GM23338 (cell line): ENCODE results near the gene TMED10. TPM values are rescaled to one million over a fixed set of nuclear protein-coding genes. Genes with fewer than 3 reads are reported as not detected.

Experiments
- ATAC-seq: fragments of 200-7000 bp; cut with Tn5 transposase; 3 replicates; pipeline ENCODE4 v1.9.1; 2020
- DNase-seq: peaks from one replicate; pipeline ENCODE4 v3.0.0-alpha.2; 2015; ENCODE audit warnings: low spot score
- H2AFZ ChIP-seq: fragments of 200-600 bp; sonication (generic); 2 replicates; pipeline ENCODE4 v1.8.0; 2016; ENCODE audit warnings: antibody characterized with exemption, mild to moderate bottlenecking, moderate library complexity
- H3F3A ChIP-seq: fragments of 200-600 bp; sonication (generic); replicated peaks from 2 replicates; pipeline ENCODE4 v1.8.0; 2017; ENCODE audit warnings: antibody characterized with exemption, mixed run types, low read depth
- H3K27ac ChIP-seq: fragments of 200-600 bp; sonication (generic); 2 replicates; pipeline ENCODE4 v1.6.1; 2016; ENCODE audit warnings: low read depth
- H3K27me3 ChIP-seq: fragments of 200-600 bp; sonication (generic); 2 replicates; pipeline ENCODE4 v1.8.0; 2016; ENCODE audit warnings: mild to moderate bottlenecking, mixed run types, moderate library complexity; ENCODE audit not compliant: insufficient read depth
- H3K36me3 ChIP-seq: fragments of 200-600 bp; sonication (generic); 2 replicates; pipeline ENCODE4 v1.8.0; 2016; ENCODE audit warnings: mild to moderate bottlenecking; ENCODE audit not compliant: insufficient read depth
- H3K4me1 ChIP-seq: fragments of 200-600 bp; sonication (generic); 2 replicates; pipeline ENCODE4 v1.8.0; 2016; ENCODE audit warnings: mild to moderate bottlenecking, moderate library complexity; ENCODE audit not compliant: insufficient read depth
- H3K4me2 ChIP-seq: fragments of 200-600 bp; sonication (generic); 2 replicates; pipeline ENCODE4 v1.7.1; 2017; ENCODE audit warnings: mixed run types
- H3K4me3 ChIP-seq: fragments of 200-600 bp; sonication (generic); 2 replicates; pipeline ENCODE4 v1.6.1; 2016; ENCODE audit warnings: mixed run types
- H3K79me2 ChIP-seq: fragments of 200-600 bp; sonication (generic); replicated peaks from 2 replicates; pipeline ENCODE4 v1.8.0; 2017; ENCODE audit warnings: mild to moderate bottlenecking; ENCODE audit not compliant: insufficient read depth
- H3K9me2 ChIP-seq: fragments of 200-600 bp; sonication (generic); 2 replicates; pipeline ENCODE4 v1.8.0; 2017; ENCODE audit not compliant: insufficient read depth
- H4K20me1 ChIP-seq: fragments of 200-600 bp; sonication (generic); replicated peaks from 2 replicates; pipeline ENCODE4 v1.8.0; 2017; ENCODE audit warnings: mild to moderate bottlenecking; ENCODE audit not compliant: insufficient read depth
- H3K27ac Mint-ChIP-seq: 2 replicates; pipeline ENCODE4 v1.8.0; 2020; ENCODE audit warnings: inconsistent platforms, mild to moderate bottlenecking, moderate library complexity, mixed read lengths
- H3K27me3 Mint-ChIP-seq: 3 replicates; pipeline ENCODE4 v1.8.0; 2022; ENCODE audit warnings: low read depth, mild to moderate bottlenecking, moderate library complexity, mixed read lengths, inconsistent platforms; ENCODE audit not compliant: insufficient read depth, poor library complexity
- H3K36me3 Mint-ChIP-seq: 3 replicates; pipeline ENCODE4 v1.8.0; 2021; ENCODE audit warnings: low read depth, mild to moderate bottlenecking, inconsistent platforms, moderate library complexity, mixed read lengths
- H3K4me1 Mint-ChIP-seq: 3 replicates; pipeline ENCODE4 v1.8.0; 2020; ENCODE audit warnings: mild to moderate bottlenecking, inconsistent platforms, mixed read lengths
- H3K4me3 Mint-ChIP-seq: 3 replicates; pipeline ENCODE4 v1.8.0; 2021; ENCODE audit warnings: moderate library complexity, mild to moderate bottlenecking, inconsistent platforms, mixed read lengths
- H3K9me3 Mint-ChIP-seq: 3 replicates; pipeline ENCODE4 v1.8.0; 2020; ENCODE audit warnings: moderate library complexity, mild to moderate bottlenecking, inconsistent platforms, mixed read lengths
- CTCF ChIP-seq, 2 experiments: fragments of 200-600 bp in 1 of 2; sonication (generic) in 1 of 2; conservative IDR thresholded peaks; 2 replicates each; pipeline versions ENCODE4 v1.5.1 to v1.6.1; 2016 to 2017; ENCODE audit warnings: antibody characterized with exemption in 2 of 2, low read depth in 2 of 2, mild to moderate bottlenecking in 2 of 2, moderate library complexity in 1 of 2
- ETS1 ChIP-seq: IDR thresholded peaks from 2 replicates; pipeline ENCODE4 v1.6.1; 2016; ENCODE audit warnings: antibody characterized with exemption
- EZH2 ChIP-seq: fragments of 200-600 bp; sonication (generic); IDR thresholded peaks from one replicate; pipeline ENCODE4 v1.8.0; 2017; ENCODE audit warnings: antibody characterized with exemption, mild to moderate bottlenecking, low read depth; ENCODE audit not compliant: unreplicated experiment
- EZH2phosphoT487 ChIP-seq: fragments of 200-600 bp; sonication (generic); IDR thresholded peaks from one replicate; pipeline ENCODE4 v1.8.1; 2018; ENCODE audit warnings: antibody characterized with exemption; ENCODE audit not compliant: unreplicated experiment
- JUNB ChIP-seq: IDR thresholded peaks from one replicate; pipeline ENCODE4 v1.6.1; 2016; ENCODE audit warnings: antibody characterized with exemption; ENCODE audit not compliant: unreplicated experiment
- NANOG ChIP-seq: IDR thresholded peaks from 2 replicates; pipeline ENCODE4 v1.6.1; 2016; ENCODE audit warnings: antibody characterized with exemption, borderline replicate concordance
- POLR2AphosphoS5 ChIP-seq: IDR thresholded peaks from 2 replicates; pipeline ENCODE4 v1.6.1; 2016; ENCODE audit warnings: antibody characterized with exemption, low read depth
- STAT1 ChIP-seq: IDR thresholded peaks from one replicate; pipeline ENCODE4 v1.6.1; 2016; ENCODE audit warnings: antibody characterized with exemption; ENCODE audit not compliant: unreplicated experiment
- ZNF331 ChIP-seq: fragments of 250-450 bp; sonication (Bioruptor Pico); IDR thresholded peaks from 2 replicates; pipeline ENCODE4 v1.5.0; 2020; ENCODE audit warnings: low read depth, mild to moderate bottlenecking, moderate library complexity
- ZNF462 ChIP-seq: fragments of 250-450 bp; sonication (Bioruptor Pico); IDR thresholded peaks from 2 replicates; pipeline ENCODE4 v1.5.0; 2020; ENCODE audit warnings: mild to moderate bottlenecking, moderate library complexity
- polyA plus RNA-seq: library from polyadenylated mRNA; unstranded; fragments of >200 nt; fragmentation: Nextera tagmentation; extraction: Ambion mirVana; gene quantifications from 2 replicates; pipeline ENCODE4 v1.2.1, GENCODE V29; 2016
- total RNA-seq: library from RNA; depleted of rRNA; stranded (reverse); fragments of >200 nt; shearing (Covaris generic); gene quantifications from 2 replicates; pipeline ENCODE4 v1.2.3, GENCODE V29; 2014

TMED10 gene
- total and polyA plus RNA-seq, 2 experiments from 2014 or later = 180 to 196 TPM

- H3K9me3 Mint-ChIP-seq = peaks cover 8% of the 10 kb centered on the region; the same call in 2 of the 3 replicates
- H3K9me2 ChIP-seq = no peaks in the 10 kb centered on the region
- no peak for TF ChIP-seq STAT1
- no peak for TF ChIP-seq JUNB
- no peak for TF ChIP-seq ZNF331 (CRISPR knock-in tag)
- no peak for TF ChIP-seq CTCF (conservative IDR thresholded peaks at IDR 0.05; ENCODE audit: low read depth in 2 of 2)
- peaks cover 27% of the 10 kb centered on the region for H3K36me3 Mint-ChIP-seq
- no peaks in the 10 kb centered on the region for H3K4me1 ChIP-seq
- DNase-seq (no peak), ATAC-seq (no peak)
- H3K27me3 ChIP-seq = no peaks in the 10 kb centered on the region
- peaks cover 9% of the 10 kb centered on the region; the same call in 1 of the 2 replicates for H4K20me1 ChIP-seq
- no peak overlapping the region for H3K27ac Mint-ChIP-seq
- H3K27me3 Mint-ChIP-seq = peaks cover 3% of the 10 kb centered on the region
- 0 out of 2 replicates have a peak, but pooled peaks cover under 1% of the 10 kb centered on the region for H3F3A ChIP-seq
- peaks cover 14% of the 10 kb centered on the region for H3K36me3 ChIP-seq
- H2AFZ ChIP-seq = no peak overlapping the region
- H3K4me3 Mint-ChIP-seq = no peak overlapping the region
- no peak overlapping the region for H3K4me3 ChIP-seq
- peaks cover 31% of the 10 kb centered on the region for H3K79me2 ChIP-seq
- H3K4me1 Mint-ChIP-seq = peaks cover 3% of the 10 kb centered on the region; the same call in 1 of the 3 replicates
- no peak overlapping the region for H3K27ac ChIP-seq
- no peak overlapping the region for H3K4me2 ChIP-seq
Measured at GRCh38 chr14:75138492-75138891, 37.9 kb downstream of the TMED10 start.

GRCh38 chr14:75134644-75135043 is 41.8 kb downstream of the TMED10 start:
- no peak overlapping the region for H3K4me2 ChIP-seq
- 0 out of 3 replicates have a peak, but pooled peaks cover 3% of the 10 kb centered on the region for H3K4me1 Mint-ChIP-seq
- ATAC-seq (no peak), DNase-seq (no peak)
- no peak overlapping the region for H3K4me3 ChIP-seq
- H3K36me3 Mint-ChIP-seq = peaks cover 39% of the 10 kb centered on the region
- H3K79me2 ChIP-seq = peaks cover 12% of the 10 kb centered on the region
- no peak overlapping the region for H3K27ac Mint-ChIP-seq
- peaks cover 14% of the 10 kb centered on the region for H3K36me3 ChIP-seq
- no peak overlapping the region for H3K4me3 Mint-ChIP-seq
- no peaks in the 10 kb centered on the region for H3K27me3 Mint-ChIP-seq
- no peaks in the 10 kb centered on the region for H3K27me3 ChIP-seq
- H3K9me3 Mint-ChIP-seq = peaks cover 11% of the 10 kb centered on the region
- H2AFZ ChIP-seq = no peak overlapping the region
- H3K9me2 ChIP-seq = no peaks in the 10 kb centered on the region
- H3K4me1 ChIP-seq = no peaks in the 10 kb centered on the region
- no peak overlapping the region for H3K27ac ChIP-seq
- peaks cover 9% of the 10 kb centered on the region; the same call in 1 of the 2 replicates for H3F3A ChIP-seq
- peaks cover under 1% of the 10 kb centered on the region; the same call in 1 of the 2 replicates for H4K20me1 ChIP-seq
- TF ChIP-seq ZNF462 (no peak), JUNB (no peak), EZH2phosphoT487 (no peak), EZH2 (no peak), NANOG (no peak), POLR2AphosphoS5 (no peak), ETS1 (no peak), CTCF (conservative IDR thresholded peaks at IDR 0.05; ENCODE audit: low read depth in 2 of 2) (no peak), ZNF331 (CRISPR knock-in tag) (no peak)
